ENCODE measurements around the gene SAPCD1. TPM values are rescaled to one million over a fixed set of nuclear protein-coding genes. Genes with fewer than 3 reads are reported as not detected.

The SAPCD1 gene
- total and polyA plus RNA-seq, 4 donors = 1.3 to 6.3 (median 3.1) TPM

DNA sequence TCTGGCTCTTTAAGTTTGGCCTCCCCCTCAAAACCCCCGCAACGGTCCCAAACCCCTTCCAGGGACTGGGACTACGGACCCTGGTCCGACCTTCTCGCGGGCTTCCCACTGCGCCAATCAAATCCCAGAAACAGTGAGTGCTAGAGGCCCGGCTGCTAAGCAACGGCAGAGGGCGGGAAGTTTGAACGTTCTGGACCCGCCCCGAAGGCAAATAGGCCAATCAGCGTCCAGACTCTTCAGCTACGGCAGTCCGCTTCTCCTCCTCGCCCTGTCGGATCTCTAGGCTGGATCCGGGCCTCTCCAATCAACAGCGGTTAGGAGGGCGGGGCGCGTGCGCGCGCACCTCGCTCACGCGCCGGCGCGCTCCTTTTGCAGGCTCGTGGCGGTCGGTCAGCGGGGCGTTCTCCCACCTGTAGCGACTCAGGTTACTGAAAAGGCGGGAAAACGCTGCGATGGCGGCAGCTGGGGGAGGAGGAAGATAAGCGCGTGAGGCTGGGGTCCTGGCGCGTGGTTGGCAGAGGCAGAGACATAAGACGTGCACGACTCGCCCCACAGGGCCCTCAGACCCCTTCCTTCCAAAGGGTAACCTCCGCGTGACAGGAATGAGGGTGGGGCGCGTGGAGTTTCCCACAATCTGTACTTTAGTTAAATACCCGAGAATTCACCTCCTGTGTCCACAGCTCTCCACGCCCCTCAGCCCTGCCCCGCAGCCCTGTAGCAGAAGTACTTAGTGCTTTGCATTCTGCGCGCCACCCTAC, 22.6 kb upstream of the SAPCD1 start, which contains the start of gene MSH5:
TSS of gene MSH5 (plus strand) at position 367 of the 758 bp plus-strand sequence. CDS start 462 bp downstream, outside the sequence.
- H3K36me3 ChIP-seq (ENCODE audit: control insufficient read depth in 4 of 4, insufficient read depth in 4 of 4, low read length in 4 of 4) = peaks cover 0 to 4% (median 0%) of the 10 kb centered on the region in 4 donors
- DNase-seq (peak; percentile 99 to 100 (median 100)), ATAC-seq (ENCODE audit: insufficient read depth, low FRiP score) (peak; percentile 92)
- H3K9me3 ChIP-seq (ENCODE audit: control insufficient read depth in 4 of 4, insufficient read depth in 3 of 4, low read length in 3 of 4) = no peaks in the 10 kb centered on the region
- peak within 1 kb of the TSS in 1 of 2 donors; percentile 93 for H3K27ac ChIP-seq (ENCODE audit: low read depth in 1 of 2, low read length in 1 of 2)
- WGBS, 2 donors = 0% methylated on average over 58 of the region's 58 CpGs
- peak within 1 kb of the TSS; percentile 74 for H3K4me3 ChIP-seq
- H3K27me3 ChIP-seq (ENCODE audit: control insufficient read depth in 3 of 3, insufficient read depth in 3 of 3, low read length in 2 of 3) = no peaks in the 10 kb centered on the region
- TF ChIP-seq CTCF (IDR thresholded peaks at IDR 0.05; ENCODE audit: control extremely low read depth, extremely low read depth) = no peak
- H3K4me1 ChIP-seq (ENCODE audit: control insufficient read depth in 5 of 5, insufficient read depth in 5 of 5, low read length in 5 of 5) = peaks cover 0 to 38% (median 17%) of the 10 kb centered on the region in 5 donors
- peak within 1 kb of the TSS in 1 of 2 donors; percentile 70 for H3K9ac ChIP-seq (ENCODE audit: insufficient read depth in 1 of 2, low read length in 2 of 2)

GRCh38 chr6:31740397-31741223, 21.8 kb upstream of the SAPCD1 start:
- DNase-seq (no peak), ATAC-seq (ENCODE audit: insufficient read depth, low FRiP score) (peak; percentile 8)
- Histone ChIP-seq H3K36me3 (ENCODE audit: control insufficient read depth in 4 of 4, insufficient read depth in 4 of 4, low read length in 4 of 4) (peaks cover 0 to 4% (median 0%) of the 10 kb centered on the region in 4 donors), H3K9me3 (ENCODE audit: control insufficient read depth in 4 of 4, insufficient read depth in 3 of 4, low read length in 3 of 4) (no peaks in the 10 kb centered on the region), H3K4me1 (ENCODE audit: control insufficient read depth in 5 of 5, insufficient read depth in 5 of 5, low read length in 5 of 5) (peaks cover 0 to 36% (median 17%) of the 10 kb centered on the region in 5 donors), H3K27me3 (ENCODE audit: control insufficient read depth in 3 of 3, insufficient read depth in 3 of 3, low read length in 2 of 3) (no peaks in the 10 kb centered on the region), H3K9ac (ENCODE audit: insufficient read depth in 1 of 2, low read length in 2 of 2) (no peak overlapping the region), H3K27ac (ENCODE audit: low read depth in 1 of 2, low read length in 1 of 2) (peak overlapping the region in 1 of 2 donors; percentile 91), H3K4me3 (peak overlapping the region; percentile 74)
- 7 to 13% methylated on average over 29 of the region's 29 CpGs for WGBS, 2 donors
- no peak for TF ChIP-seq CTCF (IDR thresholded peaks at IDR 0.05; ENCODE audit: control extremely low read depth, extremely low read depth)

DNA sequence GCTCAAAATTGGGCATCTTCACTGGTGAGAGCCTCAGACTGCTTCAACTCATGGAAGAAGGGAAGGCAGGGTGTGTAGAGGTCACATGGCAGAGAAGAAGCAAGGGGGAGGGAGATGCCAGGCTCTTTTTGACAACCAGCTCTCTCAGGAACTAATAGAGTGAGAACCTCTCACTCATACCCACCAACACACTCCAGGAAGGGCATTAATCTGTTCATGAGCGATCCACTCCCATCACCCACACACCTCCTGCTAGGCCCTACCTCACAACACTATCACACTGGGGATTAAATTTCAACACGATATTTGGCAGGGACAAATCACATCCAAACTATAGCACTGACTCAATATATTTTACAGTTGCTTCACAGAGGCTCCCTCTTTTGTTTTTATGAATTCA, 20.6 kb upstream of the SAPCD1 start:
- no peak overlapping the region for H3K9ac ChIP-seq (ENCODE audit: insufficient read depth in 1 of 2, low read length in 2 of 2)
- H3K9me3 ChIP-seq (ENCODE audit: control insufficient read depth in 4 of 4, insufficient read depth in 3 of 4, low read length in 3 of 4) = no peaks in the 10 kb centered on the region
- H3K27me3 ChIP-seq (ENCODE audit: control insufficient read depth in 3 of 3, insufficient read depth in 3 of 3, low read length in 2 of 3) = no peaks in the 10 kb centered on the region
- no peak overlapping the region for H3K27ac ChIP-seq (ENCODE audit: low read depth in 1 of 2, low read length in 1 of 2)
- TF ChIP-seq CTCF (IDR thresholded peaks at IDR 0.05; ENCODE audit: control extremely low read depth, extremely low read depth) = no peak
- peaks cover 0 to 31% (median 14%) of the 10 kb centered on the region in 5 donors for H3K4me1 ChIP-seq (ENCODE audit: control insufficient read depth in 5 of 5, insufficient read depth in 5 of 5, low read length in 5 of 5)
- peaks cover 0 to 4% (median 0%) of the 10 kb centered on the region in 4 donors for H3K36me3 ChIP-seq (ENCODE audit: control insufficient read depth in 4 of 4, insufficient read depth in 4 of 4, low read length in 4 of 4)
- WGBS, 2 donors = 90 to 93% methylated on average over 2 of the region's 2 CpGs
- DNase-seq (no peak), ATAC-seq (ENCODE audit: insufficient read depth, low FRiP score) (no peak)
- H3K4me3 ChIP-seq = no peak overlapping the region

Measured in lung (tissue), 12 donors.